Measurements from ENCODE around the gene DMRTA2. TPM values are rescaled to one million over a fixed set of nuclear protein-coding genes. Genes with fewer than 3 reads are reported as not detected.

The DMRTA2 gene
- total RNA-seq, 1 donor from 2014 or later = not detected

- no peak for ATAC-seq
- no peak for DNase-seq
- intact Hi-C loops (cut with micrococcal nuclease) = no loop called here
These were observed 1.7 kb upstream of the DMRTA2 start for GRCh38 chr1:50424884-50425375.

- intact Hi-C loops (cut with micrococcal nuclease) = no loop called here
- ATAC-seq (no peak), DNase-seq (no peak)
These were observed 1.0 kb upstream of the DMRTA2 start for GRCh38 chr1:50424045-50424883.

- intact Hi-C loops (cut with micrococcal nuclease) = no loop called here
These were observed 392 bp upstream of the DMRTA2 start for GRCh38 chr1:50423670-50424000.

GRCh38 chr1:50422675-50422945, 633 bp downstream of the DMRTA2 start:
- intact Hi-C loops (cut with micrococcal nuclease) = no loop called here
- no peak for DNase-seq
- no peak for ATAC-seq

More at GRCh38 chr1:50423670-50424000, 392 bp upstream of the DMRTA2 start:
- DNase-seq (no peak), ATAC-seq (no peak)

GRCh38 chr1:50421768-50422674, 1.2 kb downstream of the DMRTA2 start:
- ATAC-seq (no peak), DNase-seq (no peak)
- intact Hi-C loops (cut with micrococcal nuclease) = no loop called here

- intact Hi-C loops (cut with micrococcal nuclease) = no loop called here
- ATAC-seq (no peak), DNase-seq (no peak)
These were observed 1.9 kb downstream of the DMRTA2 start for GRCh38 chr1:50421366-50421748.

GRCh38 chr1:50420689-50421365, 2.4 kb downstream of the DMRTA2 start:
- ATAC-seq = no peak
- no peak for DNase-seq
- intact Hi-C loops (cut with micrococcal nuclease) = no loop called here

- DNase-seq (no peak), ATAC-seq (no peak)
- intact Hi-C loops (cut with micrococcal nuclease) = no loop called here
These were observed 3.2 kb downstream of the DMRTA2 start for GRCh38 chr1:50419907-50420677.

GRCh38 chr1:50419192-50419906, 3.9 kb downstream of the DMRTA2 start:
- no peak for DNase-seq
- ATAC-seq = no peak

GRCh38 chr1:50418600-50419109, 4.6 kb downstream of the DMRTA2 start:
- intact Hi-C loops (cut with micrococcal nuclease) = no loop called here
- ATAC-seq = peak; percentile 53

More at GRCh38 chr1:50419192-50419906, 3.9 kb downstream of the DMRTA2 start:
- intact Hi-C loops (cut with micrococcal nuclease) = no loop called here

GRCh38 chr1:50417946-50418599, 5.2 kb downstream of the DMRTA2 start:
- DNase-seq (no peak), ATAC-seq (no peak)
- intact Hi-C loops (cut with micrococcal nuclease) = no loop called here

More at GRCh38 chr1:50418600-50419109, 4.6 kb downstream of the DMRTA2 start:
- no peak for DNase-seq

GRCh38 chr1:50417507-50417906, 5.7 kb downstream of the DMRTA2 start:
- ATAC-seq = no peak
- DNase-seq = no peak
- intact Hi-C loops (cut with micrococcal nuclease) = no loop called here

- intact Hi-C loops (cut with micrococcal nuclease) = no loop called here
- ATAC-seq (no peak), DNase-seq (no peak)
These were observed 6.4 kb downstream of the DMRTA2 start for GRCh38 chr1:50416553-50417453.

GRCh38 chr1:50416150-50416527, 7.1 kb downstream of the DMRTA2 start:
- DNase-seq (no peak), ATAC-seq (no peak)
- intact Hi-C loops (cut with micrococcal nuclease) = no loop called here

- ATAC-seq (no peak), DNase-seq (no peak)
- intact Hi-C loops (cut with micrococcal nuclease) = no loop called here
These were observed 7.8 kb downstream of the DMRTA2 start for GRCh38 chr1:50415235-50416149.

GRCh38 chr1:50414853-50415234, 8.4 kb downstream of the DMRTA2 start:
- intact Hi-C loops (cut with micrococcal nuclease) = no loop called here
- DNase-seq (no peak), ATAC-seq (no peak)
